ENCODE data around the gene FAAP20.
"Not testable (repeated sequence)": the region's sequence is repeated elsewhere in the genome, so short reads cannot be mapped to it uniquely, and the experiment has no call there.

The FAAP20 gene

GRCh38 chr1:2154022-2154421 lies 40.5 kb downstream of the FAAP20 start:
- DNase-seq: no peak

- DNase-seq: no peak
Observed at GRCh38 chr1:2152954-2153353, 41.6 kb downstream of the FAAP20 start.

- no peak for DNase-seq
Observed at GRCh38 chr1:2151911-2152310, 42.7 kb downstream of the FAAP20 start.

GRCh38 chr1:2151252-2151651 lies 43.3 kb downstream of the FAAP20 start:
- DNase-seq: no peak

- DNase-seq: no peak
Observed at GRCh38 chr1:2150801-2151200, 43.8 kb downstream of the FAAP20 start.

- DNase-seq: no peak
Observed at GRCh38 chr1:2148691-2149090, 45.9 kb downstream of the FAAP20 start.

- not testable (repeated sequence) for DNase-seq
Observed at GRCh38 chr1:2147869-2148268, 46.7 kb downstream of the FAAP20 start.

- DNase-seq: no peak
Observed at GRCh38 chr1:2146836-2147517, 47.6 kb downstream of the FAAP20 start.

- DNase-seq: no peak
Observed at GRCh38 chr1:2145946-2146835, 48.4 kb downstream of the FAAP20 start.

GRCh38 chr1:2144501-2145090 lies 50.0 kb downstream of the FAAP20 start:
- no peak for DNase-seq

GRCh38 chr1:2143814-2144500 lies 50.6 kb downstream of the FAAP20 start:
- no peak for DNase-seq

GRCh38 chr1:2141025-2141424 lies 53.5 kb downstream of the FAAP20 start:
- no peak for DNase-seq
